Measurements from ENCODE around the gene OR4D5. TPM values are rescaled to one million over a fixed set of nuclear protein-coding genes. Genes with fewer than 3 reads are reported as not detected.

OR4D5 gene
- total RNA-seq, 2 donors from 2014 or later: 0.78 to 6.6 TPM

- Histone ChIP-seq H3K36me3 (replicated peaks in 1 of 2; ENCODE audit: insufficient read depth in 1 of 2, low read depth in 2 of 2) (no peaks in the 10 kb centered on the region), H3K4me3 (no peak within 1 kb of the TSS), H3K27ac (no peak within 1 kb of the TSS), H3K4me1 (no peaks in the 10 kb centered on the region), H3K9me3 (no peaks in the 10 kb centered on the region), H3K27me3 (no peaks in the 10 kb centered on the region)
- intact Hi-C loops (cut with DNase I): no loop called here
- TF ChIP-seq POLR2A (IDR thresholded peaks at IDR 0.05) (no peak), CTCF (IDR thresholded peaks at IDR 0.05) (no peak)
- ATAC-seq (no peak), DNase-seq (no peak)
Observed at GRCh38 chr11:123977731-123978347, 38.4 kb downstream of the OR4D5 start, which contains the start of gene OR10S1. TSS of gene OR10S1 (minus strand) at chr11:123977781. CDS start at chr11:123977664, 117 bp downstream.

GRCh38 chr11:123979311-123979710 is 39.9 kb downstream of the OR4D5 start:
- DNase-seq (no peak), ATAC-seq (no peak)
- intact Hi-C loops (cut with DNase I): no loop called here
- no peaks in the 10 kb centered on the region for H3K4me1 ChIP-seq
- TF ChIP-seq POLR2A (IDR thresholded peaks at IDR 0.05) (no peak), CTCF (IDR thresholded peaks at IDR 0.05) (no peak)
- H3K27me3 ChIP-seq: no peaks in the 10 kb centered on the region
- no peaks in the 10 kb centered on the region for H3K9me3 ChIP-seq
- no peak overlapping the region for H3K27ac ChIP-seq
- no peak overlapping the region for H3K4me3 ChIP-seq
- 92 to 95% methylated on average over 3 to 5 of the region's 5 CpGs for WGBS, 2 donors
- H3K36me3 ChIP-seq (replicated peaks in 1 of 2; ENCODE audit: insufficient read depth in 1 of 2, low read depth in 2 of 2): no peaks in the 10 kb centered on the region

Other genes with a start within 250 kb of the OR4D5 start
- gene ZNF202, start 198.0 kb upstream of the OR4D5 start, total RNA-seq: 10 to 100 TPM; 11.5 to 15.3 TPM
- gene OR6X1, start 185.1 kb upstream of the OR4D5 start, total RNA-seq: not detected
- gene OR6M1, start 133.3 kb upstream of the OR4D5 start, total RNA-seq: not detected
- not detected for gene TMEM225, start 53.9 kb upstream of the OR4D5 start, total RNA-seq
- gene OR8D4, start 37.5 kb upstream of the OR4D5 start, total RNA-seq: 10 to 100 TPM in 1 of 2 donors, 1 to 10 TPM in 1; 1.6 to 13.2 TPM
- not detected for gene OR6T1, start 4.2 kb downstream of the OR4D5 start, total RNA-seq
- gene OR10S1, start 38.2 kb downstream of the OR4D5 start, total RNA-seq: not detected
- not detected for gene OR10G6, start 55.5 kb downstream of the OR4D5 start, total RNA-seq
- 1 to 10 TPM in 1 of 2 donors, under 1 TPM in 1; 0.52 to 5.3 TPM for gene OR10G4, start 73.4 kb downstream of the OR4D5 start, total RNA-seq
- gene OR10G9, start 83.4 kb downstream of the OR4D5 start, total RNA-seq: not detected
- not detected for gene OR10G8, start 87.2 kb downstream of the OR4D5 start, total RNA-seq
- not detected for gene OR10G7, start 101.7 kb downstream of the OR4D5 start, total RNA-seq
- gene VWA5A, start 175.8 kb downstream of the OR4D5 start, total RNA-seq: 10 to 100 TPM; 18.9 to 37.2 TPM
- not detected for gene OR10D3, start 243.7 kb downstream of the OR4D5 start, total RNA-seq

Measured in body of pancreas (tissue), 4 donors.